ENCODE results near the gene INTS11.
A peak's percentile ranks its signal among the peaks of the same experiment; 100 is the strongest.
"Not testable (repeated sequence)": the region's sequence is repeated elsewhere in the genome, so short reads cannot be mapped to it uniquely, and the experiment has no call there.

Gene INTS11

DNA sequence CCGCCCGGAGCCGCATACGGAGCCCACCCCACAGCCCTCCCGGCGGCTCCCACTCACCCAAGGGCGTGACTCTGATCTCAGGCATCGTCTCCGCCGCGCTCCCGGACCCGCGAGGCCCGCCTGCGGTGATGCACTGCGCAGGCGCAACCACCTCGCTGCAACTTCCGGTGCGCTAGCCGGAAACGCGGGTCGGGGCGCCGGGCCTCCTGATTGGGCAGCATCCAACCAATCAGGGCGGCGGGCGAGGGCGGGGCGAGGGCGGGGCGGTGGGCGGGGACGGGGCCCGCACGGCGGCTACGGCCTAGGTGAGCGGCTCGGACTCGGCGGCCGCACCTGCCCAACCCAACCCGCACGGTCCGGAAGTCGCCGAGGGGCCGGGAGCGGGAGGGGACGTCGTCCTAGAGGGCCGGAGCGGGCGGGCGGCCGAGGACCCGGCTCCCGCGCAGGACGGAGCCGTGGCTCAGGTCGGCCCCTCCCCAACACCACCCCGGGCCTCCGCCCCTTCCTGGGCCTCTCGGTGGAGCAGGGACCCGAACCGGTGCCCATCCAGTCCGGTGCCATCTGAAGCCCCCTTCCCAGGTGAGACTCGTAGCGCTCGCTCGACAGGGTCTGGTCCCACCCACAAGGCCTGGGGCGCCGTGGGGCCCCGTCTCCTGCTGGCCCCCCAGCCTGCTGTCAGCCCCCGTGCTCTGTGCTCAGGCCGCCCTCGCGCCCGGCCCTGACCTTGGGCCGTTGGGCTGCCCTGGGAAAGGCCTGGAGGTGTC is at the start of gene INTS11, which contains the start of gene CPTP:
TSS of gene INTS11 (minus strand) at position 137 of the 764 bp plus-strand sequence. CDS start at position 85, 52 bp downstream.
TSS of gene CPTP (plus strand) at position 279 of the 764 bp plus-strand sequence. CDS start 2,109 bp downstream, outside the sequence.
- peak; percentile 89 for DNase-seq

DNA sequence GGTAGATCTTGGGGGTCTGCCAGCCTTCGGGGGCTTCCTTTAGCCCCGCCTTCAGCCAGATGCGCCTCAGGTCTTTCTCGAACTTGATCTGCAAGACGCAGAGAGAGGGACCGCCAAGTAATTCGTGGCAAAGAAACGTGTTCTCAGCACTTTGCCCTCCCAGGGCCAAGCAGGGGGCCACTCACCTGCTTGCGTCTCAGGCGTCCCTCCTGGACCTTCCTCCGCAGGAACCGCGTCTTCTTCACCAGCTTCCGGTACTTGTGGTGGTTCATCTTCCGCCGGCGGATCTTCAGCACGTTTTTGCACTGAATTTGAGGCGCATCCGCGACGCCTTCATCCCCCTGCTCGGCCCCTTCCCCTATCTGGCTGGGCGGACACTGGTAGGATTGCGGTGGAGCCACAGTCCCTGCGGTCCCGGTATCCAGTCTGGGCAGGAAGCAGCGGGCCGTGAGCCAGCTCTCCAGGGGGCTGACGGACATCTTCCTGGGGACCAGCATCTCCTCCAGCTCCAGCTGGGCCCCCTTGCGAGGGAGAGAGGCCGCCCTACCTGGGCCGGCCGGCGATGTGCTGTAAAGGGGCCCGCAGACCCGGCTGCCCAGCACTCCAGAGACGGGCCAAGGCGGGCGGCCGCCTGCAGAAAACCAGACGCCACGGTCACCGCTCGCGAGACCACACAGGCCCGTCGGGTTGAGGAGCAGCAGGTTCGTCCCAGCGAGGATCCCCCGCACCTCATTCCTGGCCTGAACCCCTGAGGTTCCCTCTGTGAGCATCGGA is 49.5 kb upstream of the INTS11 start:
- no peak for DNase-seq

DNA sequence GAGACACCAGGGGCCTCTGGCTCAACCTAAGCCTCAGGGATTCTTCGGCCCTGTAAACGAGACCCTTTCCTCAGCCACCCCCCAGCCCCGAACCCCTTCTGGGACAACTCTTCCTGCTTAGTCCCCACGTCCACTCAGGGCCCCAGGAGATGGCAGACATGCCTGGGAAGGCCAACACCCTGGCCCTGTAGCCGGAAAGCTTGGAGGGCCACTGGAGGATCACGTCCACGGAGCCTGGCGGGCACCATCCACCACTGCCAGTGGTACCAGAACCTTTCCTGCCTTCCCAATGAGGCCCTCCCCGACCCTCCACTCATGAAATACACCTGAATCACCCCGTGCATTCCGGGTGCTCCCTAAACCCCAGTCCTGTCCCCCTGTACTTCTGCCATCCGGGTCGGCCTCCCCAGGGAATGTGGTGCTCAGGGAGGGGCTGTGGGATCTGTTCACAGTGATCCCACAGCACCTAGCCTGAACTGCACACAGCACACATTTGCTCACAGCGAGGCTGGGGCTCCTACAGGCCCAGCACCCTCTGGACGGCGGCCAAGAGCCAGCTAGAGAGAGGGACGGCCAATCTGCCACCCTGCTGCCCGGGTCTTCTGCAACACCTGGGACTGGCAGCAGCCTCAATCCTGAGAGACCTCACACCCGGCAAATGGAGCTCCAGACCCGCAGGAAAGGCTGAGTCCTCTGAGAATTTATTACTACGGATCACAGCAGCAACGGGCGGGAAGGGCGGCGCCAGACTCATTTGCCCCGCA is 48.8 kb upstream of the INTS11 start:
- DNase-seq, result no peak

DNA sequence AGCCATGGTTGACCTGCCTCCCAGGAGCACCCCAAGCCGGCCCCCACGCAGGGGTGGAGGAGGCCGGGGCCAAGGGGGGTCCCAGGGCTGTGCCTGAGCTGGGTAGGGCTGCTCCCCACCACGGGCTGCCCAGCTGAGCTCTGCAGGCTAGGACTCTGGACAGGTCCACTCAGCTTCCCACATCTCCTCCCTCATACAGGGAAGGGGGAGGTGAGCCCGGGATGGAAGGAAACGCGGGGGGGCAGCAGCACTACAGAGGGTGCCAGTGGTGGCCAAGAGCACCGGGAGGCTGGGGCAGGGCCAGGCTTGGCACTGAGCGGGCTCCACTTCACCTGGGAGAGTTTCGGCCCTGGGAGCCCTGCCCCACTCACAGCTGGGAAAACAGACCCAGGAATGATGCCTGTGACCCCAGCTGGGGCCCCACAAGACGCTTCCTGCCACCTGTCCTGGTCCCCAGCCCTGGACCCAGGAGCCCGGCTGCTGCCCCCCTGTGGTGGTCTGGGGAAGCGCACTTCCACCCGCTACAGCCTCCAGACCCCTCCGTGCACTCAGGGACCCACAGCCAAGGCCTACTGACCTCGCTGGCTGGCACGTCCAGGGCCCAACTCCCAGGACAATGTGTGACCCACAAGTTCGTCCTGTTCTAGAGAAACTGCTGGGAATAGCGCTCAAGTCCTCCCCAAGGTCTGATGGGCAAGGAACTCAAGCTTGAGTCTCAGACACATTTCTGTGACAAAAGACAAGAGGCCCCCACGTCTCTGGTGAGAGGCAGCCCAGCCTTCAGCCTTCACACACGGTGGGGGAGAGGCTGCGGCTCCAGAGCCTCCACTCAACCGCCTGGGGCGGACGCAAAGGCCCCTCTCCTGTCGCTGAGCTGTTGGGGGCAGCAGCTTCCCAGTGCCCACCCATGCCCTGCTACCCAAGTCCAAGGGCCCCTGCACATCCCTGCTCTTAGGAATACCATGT is 47.6 kb upstream of the INTS11 start:
- DNase-seq, result peak; percentile 69

DNA sequence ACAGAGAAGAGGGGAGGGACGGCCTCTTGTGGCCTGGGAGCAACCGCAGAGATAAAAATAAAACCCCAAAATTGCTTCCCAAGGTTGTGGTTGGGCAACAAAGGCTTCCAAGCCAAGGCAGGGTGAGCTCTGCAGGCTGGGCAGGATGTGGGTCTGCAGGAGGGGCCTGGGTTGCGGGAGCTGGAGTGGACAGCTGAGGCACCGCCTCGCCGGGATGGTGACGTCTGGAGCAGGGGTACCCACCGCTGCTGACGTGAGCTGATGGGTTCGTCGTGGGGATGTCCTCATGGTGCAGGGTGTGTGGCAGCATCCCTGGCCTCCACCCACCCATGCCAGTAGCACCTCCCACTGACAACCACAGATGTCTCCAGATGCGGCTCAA is 46.9 kb upstream of the INTS11 start:
- no peak for DNase-seq

DNA sequence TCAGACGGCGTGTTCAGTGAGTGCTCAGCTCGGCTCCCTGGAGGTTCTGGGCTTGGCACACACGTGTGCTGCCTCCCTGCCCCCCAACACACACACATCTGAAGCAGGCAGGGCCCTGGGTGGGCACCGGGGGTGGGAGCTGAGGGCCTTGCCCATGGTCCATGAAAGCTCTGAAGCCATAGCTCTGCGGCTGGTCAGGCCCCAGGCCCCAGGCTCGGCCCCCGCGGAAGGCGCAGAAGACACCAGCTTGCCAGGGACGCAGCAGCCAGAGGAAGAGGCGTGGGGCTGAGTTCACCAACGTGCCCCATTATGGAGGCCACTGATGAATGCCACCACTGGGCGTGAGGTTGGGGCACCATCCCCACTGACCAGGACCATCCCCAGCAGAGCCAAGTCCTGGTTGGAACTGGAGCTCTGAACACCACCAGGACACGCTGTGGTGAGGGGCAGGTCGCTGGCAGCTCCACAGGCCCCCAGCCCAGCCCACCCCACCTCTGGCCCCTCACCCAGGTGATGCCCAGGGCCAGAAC is 46.4 kb upstream of the INTS11 start:
- no peak for DNase-seq

DNA sequence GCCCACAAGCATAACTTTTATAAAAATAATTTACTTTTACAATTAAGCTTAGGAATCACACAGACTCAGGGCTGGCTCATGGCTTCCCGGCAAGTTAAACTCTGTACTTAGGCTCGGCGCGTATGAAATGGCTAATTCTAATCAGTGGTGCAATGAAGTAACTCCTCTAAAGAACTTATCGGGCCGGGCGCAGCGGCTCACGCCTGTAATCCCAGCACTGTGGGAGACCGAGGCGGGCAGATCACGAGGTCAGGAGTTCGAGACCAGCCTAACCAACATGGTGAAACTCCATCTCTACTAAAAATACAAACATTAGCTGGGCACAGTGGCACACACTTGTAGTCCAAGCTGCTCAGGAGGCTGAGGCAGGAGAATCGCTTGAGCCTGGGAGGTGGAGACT is 45.6 kb upstream of the INTS11 start:
- not testable (repeated sequence) for DNase-seq

DNA sequence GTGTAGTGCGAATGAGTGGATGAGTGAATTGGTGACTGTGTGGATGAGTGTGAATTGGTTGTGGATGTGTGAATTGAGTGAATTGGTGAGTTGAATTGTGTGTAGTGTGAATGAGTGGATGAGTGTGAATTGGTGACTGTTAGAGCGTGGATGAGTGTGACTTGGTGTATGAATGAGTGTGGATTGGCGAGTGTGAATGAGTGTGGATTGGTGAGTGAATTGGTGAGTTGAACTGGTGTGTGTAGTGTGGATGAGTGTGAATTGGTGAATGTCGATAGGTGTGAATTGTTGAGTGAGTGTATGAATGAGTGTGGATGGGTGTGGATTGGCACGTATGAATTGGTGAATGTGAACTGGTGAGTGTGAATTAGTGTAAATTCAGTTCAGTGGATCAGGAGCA is 42.9 kb upstream of the INTS11 start:
- no peak for DNase-seq

DNA sequence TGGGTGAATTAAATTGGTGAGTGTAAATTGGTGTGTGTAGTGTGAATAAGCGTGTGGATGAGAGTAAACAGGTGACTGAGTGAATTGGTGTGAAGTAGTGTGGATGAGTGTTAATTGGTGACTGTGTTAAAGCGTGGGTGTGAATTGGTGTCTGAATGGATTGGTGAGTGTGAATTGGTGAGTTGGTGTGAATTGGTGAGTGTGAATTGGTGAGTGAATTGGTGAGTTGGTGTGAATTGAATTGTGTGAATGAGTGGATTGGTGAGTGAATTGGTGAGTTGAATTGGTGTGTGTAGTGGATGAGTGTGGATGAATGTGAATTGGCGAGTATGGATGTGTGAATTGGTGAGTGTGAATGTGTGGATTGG is 42.2 kb upstream of the INTS11 start:
- no peak for DNase-seq

DNA sequence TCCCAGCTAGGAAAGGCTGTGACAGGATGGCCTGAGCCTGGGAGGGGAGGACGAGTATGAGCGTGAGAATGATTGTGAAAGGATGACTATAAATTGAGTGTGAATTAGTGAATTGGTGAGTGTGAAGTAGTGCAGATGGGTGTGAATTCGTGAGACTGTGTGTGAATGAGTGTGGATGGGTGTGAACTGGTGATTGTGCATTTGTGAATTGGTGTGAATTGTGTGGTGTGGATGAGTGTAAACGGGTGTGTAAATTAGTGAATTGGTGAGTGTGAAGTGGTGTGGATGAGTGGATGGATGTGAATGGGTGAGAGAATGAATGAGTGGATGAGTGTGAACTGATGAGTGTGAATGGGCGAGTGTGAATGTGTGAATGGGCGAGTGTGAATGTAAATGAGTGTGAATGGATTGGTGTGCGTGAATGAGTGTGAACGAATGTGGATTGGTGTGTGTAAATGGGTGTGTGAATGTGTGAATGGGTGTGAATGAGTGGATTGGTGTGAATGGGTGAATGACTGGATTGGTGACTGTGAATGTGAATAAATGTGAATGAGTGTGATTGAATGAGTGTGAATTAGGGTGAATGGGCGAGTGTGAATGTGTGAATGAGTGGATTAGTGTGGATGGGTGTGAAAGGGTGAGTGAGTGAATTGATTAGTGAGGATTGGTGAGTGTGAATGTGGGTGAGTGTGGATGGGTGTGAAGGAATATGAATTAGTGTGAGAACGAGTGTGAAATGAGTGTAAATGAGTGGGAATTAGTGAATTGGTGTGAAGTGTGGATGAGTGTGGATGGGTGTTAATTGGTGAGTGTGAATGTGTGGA is 41.6 kb upstream of the INTS11 start:
- no peak for DNase-seq

DNA sequence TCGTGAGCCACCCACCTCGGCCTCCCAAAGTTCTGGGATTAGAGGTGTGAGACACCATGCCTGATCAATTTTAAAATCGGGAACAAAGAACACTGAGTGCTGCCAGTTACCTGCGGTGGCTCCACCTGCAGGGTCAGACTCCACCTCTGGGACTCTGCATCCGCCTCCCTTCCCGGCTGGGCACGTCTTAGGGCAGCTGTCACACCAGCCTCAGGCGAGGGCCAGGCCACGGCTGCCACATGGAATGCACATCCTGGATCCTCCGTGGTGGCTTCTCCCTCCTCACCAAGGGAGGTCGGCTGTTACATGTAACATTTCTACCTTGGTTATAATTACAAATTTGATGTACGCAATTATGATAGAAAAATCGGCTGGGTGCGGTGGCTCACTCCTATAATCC is 39.8 kb upstream of the INTS11 start:
- peak; percentile 49 for DNase-seq

DNA sequence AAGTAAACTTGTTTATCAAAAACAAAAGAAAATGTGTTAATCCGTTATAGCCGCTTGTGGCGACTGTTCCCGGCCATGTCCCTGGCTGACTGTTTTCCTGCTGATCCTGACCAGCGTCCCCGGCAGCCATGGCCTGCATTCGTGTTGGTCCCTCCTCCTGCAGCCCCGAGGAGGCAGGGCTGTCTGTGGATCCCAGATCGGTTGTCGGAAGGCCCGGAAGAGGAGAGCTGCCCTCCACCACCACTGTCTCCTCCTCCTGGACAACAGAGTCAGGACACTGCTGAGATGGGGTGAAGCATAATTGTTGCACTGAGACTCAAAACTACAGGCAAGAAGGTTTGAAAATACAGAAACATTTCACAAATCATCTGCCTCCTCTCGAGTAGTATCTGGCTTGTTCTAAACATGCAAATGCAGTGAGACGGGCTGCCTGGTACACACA is 37.5 kb upstream of the INTS11 start:
- DNase-seq, result no peak

DNA sequence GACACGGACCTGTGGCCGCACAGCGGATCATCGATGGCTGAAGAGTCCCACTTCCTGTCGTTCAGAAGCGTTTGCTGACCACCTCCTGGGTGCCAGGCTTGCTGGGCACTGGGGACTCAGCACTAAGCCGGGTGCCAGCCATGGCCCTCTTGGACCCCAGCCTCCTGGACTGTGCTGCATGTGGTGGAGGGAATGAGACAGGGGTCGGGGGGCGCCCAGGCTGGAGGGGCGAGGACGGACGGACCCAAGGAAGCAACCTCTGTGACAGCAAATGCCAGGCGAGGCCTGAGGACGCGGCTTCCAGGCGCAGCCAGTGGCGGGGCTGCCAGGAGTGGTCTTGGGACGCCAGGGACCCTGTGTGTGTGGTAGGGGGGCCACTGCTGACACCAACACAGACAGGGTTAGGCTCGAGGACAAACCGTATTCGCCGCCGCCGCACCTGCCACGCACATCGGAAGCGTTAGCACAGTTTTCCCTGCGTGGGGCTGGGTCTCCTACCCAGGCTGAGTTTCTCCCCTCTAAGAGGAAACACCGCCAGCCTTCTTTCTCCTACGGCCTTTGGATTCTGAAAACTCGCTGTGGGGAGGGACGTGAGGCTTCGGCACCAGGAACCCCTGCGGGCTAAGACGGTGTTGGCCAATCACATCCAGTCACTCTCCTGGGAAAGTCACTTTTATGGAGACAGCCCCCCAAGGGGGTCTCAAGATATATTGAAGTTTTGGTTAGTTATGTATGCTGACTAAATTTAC is 36.9 kb upstream of the INTS11 start:
- no peak for DNase-seq

DNA sequence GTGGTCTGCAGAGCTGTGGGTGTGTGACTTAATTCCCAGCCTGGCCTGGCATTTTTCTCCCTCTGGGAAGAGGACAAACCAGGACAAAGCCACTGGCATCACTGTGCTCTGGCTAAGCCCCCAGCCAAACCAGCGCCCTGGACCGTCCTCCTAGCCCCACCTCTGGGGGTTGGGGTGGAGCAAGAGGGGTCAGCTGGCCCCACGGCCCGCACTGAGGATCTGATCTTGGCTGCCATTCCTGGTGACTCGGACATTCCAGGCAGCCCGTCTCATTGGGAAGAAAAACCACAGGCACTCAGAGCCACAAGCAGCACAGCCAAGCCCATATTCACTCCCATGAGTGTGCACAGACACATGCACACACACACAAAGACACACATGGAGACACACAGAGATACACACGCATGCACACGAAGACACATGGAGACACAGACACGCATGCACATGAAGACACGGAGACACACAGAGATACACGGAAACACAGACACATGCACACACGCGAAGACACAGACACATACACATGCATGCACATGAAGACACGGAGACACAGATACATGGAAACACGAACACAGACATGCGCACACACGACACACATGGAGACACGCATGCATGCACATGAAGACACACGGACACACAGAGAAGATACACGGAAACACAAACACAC is 36.2 kb upstream of the INTS11 start:
- no peak for DNase-seq

DNA sequence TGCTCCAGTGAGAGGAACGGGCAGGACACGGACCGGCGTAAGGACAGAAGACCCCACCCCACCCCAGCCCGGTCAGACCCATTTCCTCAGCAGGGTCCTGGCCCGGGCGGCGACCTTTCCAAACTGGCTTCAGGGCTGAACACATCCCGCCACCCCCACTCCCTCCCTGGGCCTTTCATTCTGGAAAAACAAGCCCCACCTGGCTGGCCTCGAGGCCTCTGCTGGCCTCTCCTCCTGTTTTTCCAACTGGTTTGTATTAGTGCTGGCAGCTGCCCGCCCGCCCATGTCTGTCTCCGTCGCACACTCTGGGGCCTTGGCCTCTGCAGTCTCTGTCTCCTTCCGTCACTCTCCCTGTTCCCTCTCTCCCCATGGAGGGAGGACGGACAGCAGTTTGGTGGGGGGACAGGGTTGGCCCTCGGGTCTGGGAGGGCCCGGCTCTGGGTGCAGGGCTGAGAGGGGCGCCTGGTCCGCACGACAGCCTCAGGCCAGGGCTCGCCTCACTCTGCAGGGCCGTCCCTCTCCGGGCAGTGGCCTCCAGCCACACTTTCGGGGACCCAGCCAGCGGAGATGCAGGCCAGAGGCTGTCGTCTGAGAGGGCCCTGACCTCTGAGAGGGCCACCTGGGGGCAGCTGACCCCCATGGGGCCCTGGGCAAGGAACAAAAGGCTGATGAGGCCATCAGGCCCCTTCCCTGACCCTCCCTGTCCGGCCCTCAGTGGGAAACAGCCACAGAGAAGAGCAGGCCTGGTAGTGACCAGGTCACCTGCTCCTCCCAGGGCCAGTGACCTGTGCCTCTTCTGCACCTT is 35.4 kb upstream of the INTS11 start:
- DNase-seq, result no peak

DNA sequence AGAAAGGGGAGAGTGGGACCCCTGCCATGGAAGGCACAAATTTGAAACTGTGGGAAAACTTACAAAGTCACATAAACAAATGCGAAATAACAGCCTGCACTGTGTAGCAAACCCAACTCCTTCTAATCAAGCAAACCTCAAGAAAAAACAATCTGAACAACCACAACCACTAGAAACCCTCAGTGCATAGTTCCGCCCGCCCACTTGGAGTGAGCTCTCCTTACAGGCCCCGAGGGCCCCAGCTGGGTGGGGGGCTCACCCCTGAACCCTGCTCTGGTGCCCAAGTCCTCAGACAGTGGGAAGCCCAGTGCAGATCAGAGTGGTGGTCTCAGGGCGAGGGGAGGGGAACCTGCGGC is 34.8 kb upstream of the INTS11 start:
- no peak for DNase-seq

DNA sequence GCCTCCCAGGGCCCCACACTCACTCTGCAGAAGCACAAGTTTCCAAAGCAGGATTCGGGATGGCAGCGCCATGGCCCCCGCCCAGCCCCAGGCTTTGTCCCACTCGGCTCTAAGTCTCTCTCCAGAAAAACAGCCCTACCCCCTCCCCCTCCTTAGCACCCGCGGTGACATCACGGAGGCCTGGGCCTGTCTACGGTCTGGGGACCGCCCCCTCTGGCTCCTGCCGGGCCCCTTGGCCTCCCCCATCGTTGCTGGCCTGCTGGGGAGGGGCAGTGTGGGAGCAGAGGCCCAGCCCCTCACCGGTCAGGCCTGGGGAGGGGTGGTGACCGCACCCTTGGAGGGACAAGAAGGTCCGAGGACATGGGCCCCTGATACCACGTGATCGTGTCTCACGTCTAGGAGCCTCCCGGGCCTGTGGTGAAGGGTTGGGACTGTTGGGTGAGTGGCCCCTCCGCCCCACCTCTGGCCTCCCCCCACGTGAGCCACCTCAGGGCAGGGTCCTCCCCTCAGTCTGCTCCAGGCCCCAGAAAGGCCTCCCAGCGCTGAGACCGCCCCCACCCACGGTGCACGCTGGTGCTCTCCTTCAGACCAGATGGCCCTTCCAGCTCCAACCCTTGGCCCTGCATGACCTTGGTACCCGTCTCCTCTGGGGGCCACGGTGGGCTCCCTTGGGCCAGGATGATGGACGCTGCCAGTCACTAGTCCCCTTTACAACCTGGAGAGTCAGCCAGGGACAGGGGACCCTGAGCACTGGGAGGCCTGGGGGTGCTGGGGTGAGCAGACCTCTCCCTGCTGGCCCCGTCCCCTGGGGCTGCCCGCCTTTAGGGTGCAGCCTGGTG is 34.2 kb upstream of the INTS11 start, which contains the start of gene MXRA8:
TSS of gene MXRA8 (minus strand) at position 123 of the 839 bp plus-strand sequence. CDS start at position 72, 51 bp downstream.
- DNase-seq, result no peak

All from NCI-H69 (cell line).